Measurements from ENCODE around the gene DAGLB.
"Not testable (repeated sequence)": the region's sequence is repeated elsewhere in the genome, so short reads cannot be mapped to it uniquely, and the experiment has no call there.

The DAGLB gene

DNA sequence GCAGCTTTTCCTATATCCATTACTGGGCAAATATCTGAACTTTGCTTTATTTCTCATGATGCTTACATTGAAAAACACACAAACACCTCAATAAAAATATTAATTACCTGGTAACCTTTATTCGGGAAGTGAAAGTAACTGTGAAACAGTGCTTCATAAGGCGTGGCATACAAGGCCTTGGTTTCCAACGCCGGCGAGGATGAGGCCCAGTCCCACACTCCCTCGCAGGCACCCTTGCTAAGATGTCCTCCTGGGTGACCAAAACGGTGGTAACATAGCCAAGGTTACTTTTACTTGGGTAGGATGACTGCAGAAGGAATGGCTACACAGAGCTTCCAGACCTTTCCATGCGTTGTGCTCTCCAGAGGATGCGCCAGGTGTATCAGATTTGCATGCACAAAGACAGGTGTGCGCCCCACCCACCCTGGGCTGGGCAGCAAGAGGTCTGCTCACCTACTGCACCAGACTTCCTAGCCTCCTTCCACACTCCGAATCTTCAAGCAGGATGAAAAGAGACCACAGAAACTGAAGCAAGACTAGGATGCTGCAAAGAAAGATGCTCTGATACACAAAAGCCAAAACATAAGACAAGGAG lies 13.3 kb upstream of the DAGLB start:
- DNase-seq (ENCODE audit: low read depth): no peak

DNA sequence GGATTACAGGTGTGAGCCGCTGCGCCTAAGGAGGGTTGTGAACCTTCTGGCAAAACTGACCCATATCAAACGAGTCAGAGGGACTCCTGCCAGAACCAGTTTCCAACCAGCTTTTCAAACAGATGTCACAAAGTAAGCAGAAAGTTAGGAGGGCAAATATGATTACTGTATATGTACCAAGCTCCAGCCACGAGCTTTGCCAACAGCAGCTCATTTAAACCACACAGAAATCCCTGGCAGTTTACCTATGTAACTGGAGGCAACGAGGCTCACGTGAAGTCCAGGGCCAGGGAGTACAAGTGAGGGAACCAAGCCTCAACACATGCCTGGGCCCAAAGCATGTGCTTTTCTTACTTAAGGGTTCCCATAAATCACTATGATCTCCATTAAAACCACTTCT lies 12.5 kb upstream of the DAGLB start:
- DNase-seq (ENCODE audit: low read depth): no peak

DNA sequence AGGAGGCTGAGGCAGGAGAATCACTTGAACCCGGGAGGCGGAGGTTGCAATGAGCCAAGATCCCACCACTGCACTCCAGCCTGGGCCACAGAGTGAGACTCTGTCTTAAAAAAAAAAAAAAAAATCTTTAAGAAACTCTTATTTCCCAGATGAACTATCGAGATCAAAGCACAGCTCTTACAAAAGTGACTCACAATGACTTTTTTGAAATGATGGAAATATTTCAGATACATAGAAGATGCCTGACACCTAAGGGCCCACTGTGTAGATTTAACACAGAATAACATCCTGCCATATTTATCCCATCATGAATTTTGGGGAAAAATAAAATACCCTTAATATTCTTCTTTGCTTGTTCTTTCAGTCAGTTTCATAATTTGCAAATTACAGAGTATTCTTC lies 10.9 kb upstream of the DAGLB start:
- DNase-seq (ENCODE audit: low read depth): not testable (repeated sequence)

DNA sequence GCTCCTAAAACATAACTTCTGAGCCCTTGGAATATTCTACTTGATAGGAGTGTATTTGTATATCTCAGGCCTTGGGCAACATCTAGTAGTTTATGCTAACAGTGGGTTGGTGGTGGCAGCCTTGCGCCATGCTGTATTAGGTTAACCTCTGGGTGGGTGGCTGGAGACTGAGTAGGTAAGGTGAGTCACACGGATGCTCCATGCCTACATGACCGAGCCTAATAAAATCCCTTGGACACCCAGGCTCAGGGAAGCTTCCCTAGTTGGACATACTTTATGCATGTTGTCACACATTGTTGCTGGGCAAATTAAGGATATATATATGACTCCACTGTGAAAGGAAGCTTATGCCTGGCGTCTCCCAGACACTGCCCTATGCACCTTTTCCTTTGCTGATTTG lies 6.0 kb upstream of the DAGLB start:
- peak; percentile 61 for DNase-seq (ENCODE audit: low read depth)

DNA sequence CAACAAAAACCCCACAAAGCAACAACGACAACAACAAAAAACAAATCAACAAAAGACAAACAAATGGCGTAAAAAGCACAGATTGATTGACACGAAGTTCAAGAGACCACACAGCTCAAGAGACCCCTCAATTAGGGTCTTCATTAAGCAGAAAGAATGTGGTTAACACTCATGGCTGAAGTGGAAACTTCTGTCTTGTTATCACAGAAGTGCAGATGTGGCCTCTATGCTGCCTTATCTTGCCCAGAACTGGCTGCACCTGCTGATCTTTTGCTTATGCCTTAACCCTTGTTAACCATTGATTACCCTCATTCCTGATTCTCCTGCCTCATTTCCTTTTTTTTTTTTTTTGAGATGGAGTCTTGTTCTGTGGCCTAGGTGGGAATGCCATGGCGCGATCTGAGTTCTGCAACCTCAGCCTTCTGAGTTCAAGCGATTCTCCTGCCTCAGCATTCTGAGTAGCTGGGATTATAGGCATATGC lies 3.5 kb upstream of the DAGLB start:
- DNase-seq (ENCODE audit: low read depth): no peak

DNA sequence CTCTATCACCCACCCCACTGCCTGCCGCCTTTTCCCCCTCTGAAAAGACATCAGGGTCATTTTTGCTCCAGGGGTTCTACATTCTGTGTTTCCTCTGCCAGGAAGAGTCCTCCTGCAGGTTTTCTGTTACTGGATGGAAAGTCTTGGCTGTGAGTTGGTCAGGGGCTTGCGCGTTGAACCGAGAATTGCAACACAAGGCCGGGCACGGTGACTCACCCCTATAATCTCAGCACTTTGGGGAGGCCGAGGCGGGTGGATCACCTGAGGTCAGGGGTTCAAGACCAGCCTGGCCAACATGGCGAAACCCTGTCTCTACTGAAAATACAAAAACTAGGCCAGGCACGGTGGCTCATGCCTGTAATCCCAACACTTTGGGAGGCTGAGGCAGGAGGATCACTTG lies 2.8 kb upstream of the DAGLB start:
- not testable (repeated sequence) for DNase-seq (ENCODE audit: low read depth)

DNA sequence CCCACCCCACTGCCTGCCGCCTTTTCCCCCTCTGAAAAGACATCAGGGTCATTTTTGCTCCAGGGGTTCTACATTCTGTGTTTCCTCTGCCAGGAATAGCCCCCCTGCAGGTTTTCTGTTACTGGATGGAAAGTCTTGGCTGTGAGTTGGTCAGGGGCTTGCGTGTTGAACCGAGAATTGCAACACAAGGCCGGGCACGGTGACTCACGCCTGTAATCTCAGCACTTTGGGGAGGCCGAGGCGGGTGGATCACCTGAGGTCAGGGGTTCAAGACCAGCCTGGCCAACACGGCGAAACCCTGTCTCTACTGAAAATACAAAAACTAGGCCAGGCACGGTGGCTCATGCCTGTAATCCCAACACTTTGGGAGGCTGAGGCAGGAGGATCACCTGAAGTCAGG lies 2.1 kb upstream of the DAGLB start:
- not testable (repeated sequence) for DNase-seq (ENCODE audit: low read depth)

DNA sequence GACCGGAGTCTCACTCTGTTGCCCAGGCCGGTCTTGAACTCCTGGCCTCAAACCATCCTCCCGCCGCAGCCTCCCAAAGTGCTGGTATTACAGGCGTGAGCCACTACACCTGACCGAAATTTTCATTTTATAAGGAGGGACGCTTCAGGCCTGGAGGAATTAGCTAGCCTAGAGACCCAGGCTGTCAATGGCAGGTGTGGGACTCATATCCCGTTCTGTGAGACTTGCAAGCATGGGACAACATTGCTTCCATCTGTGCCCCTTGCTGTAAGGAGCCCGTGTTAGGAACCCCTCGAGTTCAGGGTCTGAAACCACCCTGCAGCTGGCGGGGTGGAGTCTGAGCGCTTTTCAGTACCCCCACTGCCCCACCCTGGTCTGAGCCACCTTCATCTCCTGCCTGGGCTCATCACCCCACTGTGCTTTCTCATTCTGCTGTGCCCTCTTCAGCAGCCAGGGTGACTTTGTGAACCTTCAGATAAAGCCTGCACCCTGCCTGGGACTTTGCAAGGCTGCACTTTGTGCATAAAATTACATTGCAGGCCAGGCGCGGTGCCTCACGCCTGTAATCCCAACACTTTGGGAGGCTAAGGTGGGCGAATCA lies 1.3 kb upstream of the DAGLB start:
- no peak for DNase-seq (ENCODE audit: low read depth)

DNA sequence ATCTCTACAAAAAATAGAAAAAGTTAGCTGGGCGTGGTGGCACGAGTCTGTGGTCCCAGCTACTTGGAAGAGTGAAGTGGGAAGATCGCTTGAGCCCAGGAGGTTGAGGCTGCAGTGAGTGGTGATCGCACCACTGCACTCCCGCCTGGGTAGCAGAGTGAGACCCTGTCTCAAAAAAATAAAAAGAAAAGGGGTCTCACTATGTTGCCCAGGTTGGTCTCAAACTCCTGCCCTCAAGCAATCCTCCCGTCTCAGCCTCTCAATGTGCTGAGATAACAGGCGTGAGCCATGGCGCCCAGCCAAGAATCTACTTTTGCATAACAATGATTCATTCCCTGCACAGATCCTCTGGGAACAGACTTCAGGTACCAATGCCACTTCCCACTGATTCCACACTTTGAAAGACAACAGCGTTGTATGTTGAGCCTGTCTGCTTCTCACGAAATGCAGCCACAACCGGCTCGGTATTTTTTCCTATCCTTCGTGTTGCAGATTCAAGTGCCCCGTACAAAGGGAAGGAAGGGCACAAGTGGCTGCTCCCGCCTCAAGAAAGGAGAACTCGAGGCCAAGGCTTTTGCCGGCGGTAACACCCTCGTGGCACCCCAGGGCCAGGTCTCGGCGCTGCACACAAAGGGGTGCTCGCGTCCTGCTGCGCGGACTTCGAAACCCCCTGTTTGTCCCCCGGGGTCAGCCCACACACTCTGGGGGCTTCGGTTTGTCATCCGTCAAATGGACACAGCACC lies 745 bp downstream of the DAGLB start:
- peak; percentile 79 for DNase-seq (ENCODE audit: low read depth)

DNA sequence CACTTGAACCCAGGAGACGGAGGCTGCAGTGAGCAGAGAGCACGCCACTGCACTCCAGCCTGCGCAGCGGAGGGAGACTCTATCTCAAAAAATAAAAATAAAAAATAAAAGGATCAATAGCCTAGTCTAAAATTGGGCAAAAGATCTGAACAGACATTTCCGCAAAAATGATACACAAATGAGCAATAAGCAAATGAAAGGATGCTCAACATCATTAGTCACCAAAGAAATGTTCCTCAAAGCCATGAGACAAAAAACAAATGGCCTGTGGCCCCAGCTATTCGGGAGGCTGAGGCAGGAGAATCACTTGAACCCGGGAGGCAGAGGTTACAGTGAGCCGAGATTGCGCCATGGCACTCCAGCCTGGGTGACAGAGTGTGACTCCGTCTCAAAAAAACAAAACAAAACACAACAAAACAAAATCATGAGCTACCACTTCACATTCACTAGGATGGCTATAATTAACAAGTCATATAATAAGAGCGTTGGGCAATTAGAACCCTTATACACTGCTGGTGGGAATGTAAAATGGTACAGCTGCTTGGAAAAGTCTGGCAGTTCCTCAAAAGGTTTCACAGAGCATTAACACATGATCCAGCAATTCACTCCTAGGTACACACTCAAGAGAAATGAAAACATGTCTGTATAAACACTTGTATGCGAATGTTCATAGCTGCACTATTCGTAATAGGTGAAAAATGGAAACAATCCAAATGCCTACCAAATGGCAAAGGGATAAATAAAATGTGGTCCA lies 3.1 kb downstream of the DAGLB start:
- no peak for DNase-seq (ENCODE audit: low read depth)

DNA sequence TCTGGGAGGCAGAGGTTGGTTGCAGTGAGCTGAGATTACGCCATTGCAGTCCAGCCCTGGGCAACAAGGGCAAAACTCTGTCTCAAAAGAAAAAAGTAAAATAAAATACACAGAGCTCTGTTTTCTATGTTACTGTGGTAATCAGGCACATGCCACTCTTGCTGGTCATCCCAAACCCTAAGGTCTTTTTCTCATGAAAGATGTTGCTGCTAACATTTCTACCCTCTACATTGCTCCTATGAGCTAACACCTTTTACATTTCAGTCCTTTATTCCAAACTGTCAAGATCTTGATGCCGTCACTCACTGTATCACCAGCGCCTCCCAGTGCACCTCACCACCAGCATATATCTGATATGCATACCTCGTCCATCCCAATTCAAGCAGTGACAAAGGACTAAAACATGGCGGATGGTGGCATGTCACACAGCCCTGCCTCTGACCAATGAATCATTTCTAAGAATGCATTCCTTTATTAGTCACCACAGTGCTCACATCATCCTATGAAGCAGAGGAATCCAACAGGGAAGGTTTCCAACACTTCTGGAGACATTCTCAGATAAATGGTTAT lies 4.3 kb downstream of the DAGLB start:
- DNase-seq (ENCODE audit: low read depth): peak; percentile 91

DNA sequence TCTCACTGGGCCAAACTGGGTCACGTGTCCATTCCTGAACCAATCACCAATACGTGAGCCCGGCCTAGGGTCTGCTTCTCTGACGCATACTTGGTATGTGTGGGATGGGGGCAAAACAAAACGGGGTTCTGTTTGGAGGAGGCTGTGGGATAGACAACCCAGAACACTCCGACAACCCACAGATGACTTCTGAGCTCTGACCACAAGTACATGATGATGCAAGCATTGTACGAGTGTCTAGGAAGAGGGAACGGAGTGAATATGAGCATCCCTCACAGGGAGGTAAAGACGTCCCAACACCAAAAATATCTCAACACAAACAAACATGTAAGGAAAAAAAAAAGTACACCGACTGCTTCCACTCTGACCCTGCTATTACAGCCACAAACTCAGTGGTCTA lies 5.6 kb downstream of the DAGLB start:
- DNase-seq (ENCODE audit: low read depth): no peak

DNA sequence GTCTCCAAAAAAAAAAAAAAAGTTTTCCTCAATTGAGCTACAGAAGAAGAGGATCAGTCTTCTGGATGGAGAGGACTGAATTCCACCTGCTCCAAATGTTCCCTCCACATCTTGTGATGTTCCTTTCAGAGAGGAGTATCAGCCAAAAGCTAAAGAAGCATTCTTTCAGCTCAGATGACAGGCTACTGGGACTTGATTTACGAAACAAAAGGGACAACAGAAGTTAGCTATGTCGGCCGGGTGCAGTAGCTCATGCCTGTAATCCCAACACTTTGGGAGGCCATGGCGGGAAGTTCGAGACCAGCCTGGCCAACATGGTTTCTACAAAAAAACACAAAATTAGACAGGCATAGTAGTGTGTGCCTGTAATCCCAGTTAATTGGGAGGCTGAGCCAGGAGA lies 7.4 kb downstream of the DAGLB start:
- no peak for DNase-seq (ENCODE audit: low read depth)

DNA sequence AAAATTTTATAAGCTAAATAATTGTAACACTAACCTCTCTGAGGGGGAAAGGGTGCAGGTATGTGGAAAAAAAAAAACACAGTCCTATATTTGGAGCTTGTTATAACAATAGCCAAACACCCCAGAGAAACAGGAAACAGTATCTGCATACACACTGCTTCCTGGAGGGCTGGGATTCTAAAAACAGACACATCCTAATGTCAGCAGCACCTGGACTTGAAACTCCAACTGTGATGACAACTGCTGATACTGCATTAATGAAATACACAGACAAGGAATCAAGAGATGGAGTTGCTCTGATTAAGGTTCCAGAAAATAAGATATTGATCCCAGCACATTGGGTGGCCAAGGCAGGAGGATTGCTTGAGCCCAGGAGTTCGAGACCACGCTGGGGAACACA lies 9.3 kb downstream of the DAGLB start:
- DNase-seq (ENCODE audit: low read depth): no peak

DNA sequence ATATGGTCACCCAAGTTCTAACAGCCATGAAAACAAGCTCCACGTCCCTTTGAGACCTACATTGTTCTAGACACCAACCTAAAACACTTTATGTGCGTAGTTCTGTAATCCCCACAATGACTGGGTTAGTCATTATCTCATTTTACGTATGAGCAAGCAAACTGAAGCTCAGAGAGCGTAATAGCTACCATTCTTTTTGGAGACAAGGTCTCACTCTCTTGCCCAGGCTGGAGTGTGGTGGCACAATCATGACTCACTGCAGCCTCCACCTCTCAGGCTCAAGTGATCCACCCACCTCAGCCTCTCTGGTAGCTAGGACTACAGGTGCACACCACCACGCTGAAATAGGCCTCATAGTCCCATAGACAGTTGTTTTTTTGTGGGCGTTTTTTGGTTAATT lies 10.5 kb downstream of the DAGLB start:
- no peak for DNase-seq (ENCODE audit: low read depth)

DNA sequence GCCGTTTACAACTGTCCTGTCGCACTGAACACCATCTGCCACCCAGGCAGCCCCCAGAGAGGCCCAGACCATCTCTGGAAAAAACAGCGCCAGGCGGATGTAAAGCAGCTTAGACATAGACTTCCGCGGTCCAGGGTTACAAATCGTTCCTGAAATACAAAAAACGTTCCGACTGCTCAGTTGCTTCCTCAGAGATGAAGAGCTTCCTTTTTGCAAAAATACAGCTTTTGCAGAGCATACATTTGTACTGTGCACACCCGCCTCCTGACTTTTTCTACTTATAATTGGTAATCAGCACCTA lies 11.4 kb downstream of the DAGLB start:
- no peak for DNase-seq (ENCODE audit: low read depth)

DNA sequence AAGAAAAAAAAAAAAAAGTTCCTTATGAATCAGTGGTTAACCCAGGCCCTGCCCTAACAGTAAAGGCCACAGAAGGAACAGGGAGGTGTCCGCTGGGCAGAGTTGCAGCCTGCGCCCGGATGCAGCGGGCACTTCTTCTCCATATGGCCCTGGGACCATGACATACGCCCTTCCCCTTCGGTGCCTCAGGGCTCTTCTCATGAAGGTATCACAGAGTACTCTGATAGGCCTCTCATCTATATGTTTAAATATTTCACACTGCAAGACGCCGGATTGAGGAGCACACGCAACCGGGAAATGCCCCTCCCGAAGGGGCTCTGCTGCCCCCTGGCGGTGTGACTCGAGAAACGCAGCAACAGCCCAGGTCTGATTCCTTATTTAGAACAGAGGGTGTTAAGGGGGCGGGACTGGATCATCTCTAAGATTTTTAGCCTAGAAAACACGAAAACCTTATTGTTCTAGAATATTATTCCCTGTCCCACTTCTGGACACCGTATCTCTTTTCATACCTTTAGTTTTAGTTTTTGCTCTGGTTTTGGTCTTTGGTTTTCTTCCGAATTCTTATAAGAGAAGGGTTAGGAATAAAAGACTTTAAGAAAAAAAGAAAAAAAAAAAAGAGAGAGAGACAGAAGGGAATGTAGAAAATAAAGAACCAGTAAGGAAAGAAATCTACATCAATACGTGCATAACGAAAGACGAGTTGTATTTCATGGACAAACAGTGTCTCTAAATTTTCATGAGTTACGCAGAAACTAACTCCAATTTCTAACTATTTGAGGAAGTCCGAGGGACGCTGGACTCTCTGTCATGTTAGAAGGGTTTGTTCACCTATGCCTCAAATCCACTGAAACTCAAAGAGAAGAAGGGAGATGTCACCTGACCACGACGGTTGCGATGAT lies 12.0 kb downstream of the DAGLB start:
- peak; percentile 22 for DNase-seq (ENCODE audit: low read depth)

DNA sequence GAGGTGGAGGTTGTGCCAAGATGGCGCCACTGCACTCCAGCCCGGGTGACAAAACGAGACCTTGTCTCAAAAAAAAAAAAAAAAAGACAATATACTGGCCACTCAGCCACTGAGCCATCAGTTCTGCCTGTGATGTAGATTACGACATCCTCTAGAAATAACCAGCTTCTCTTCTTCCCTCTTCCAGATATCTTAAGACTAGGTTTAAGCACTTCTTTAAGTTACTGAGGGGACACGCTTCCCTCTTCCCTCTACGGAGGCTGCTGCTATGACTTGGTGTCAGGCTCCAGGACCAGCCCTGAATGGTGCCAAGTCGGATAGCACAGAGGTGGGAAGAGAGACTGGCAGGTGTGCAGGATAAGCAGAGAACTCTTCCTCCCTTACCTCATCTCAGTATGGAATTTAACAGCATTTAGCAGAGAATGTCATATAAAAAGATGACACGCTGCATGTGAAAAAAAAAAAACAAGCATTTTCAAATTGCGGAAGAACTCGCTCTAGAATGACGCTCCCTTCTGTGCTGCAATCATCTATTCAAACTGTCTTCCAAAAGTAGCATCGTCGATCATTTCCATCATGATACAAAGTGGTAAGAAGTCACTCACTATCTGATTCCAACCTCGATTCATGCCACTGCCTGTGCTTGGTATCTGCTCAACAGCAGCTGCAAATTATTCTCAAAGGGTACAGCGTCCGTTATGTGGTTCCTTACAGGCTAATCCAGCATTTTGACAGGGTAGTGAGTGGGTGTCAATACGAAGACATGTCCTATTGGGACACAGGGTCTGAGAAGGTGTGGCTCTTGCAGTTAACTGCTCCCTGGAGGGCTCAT lies 13.8 kb downstream of the DAGLB start:
- no peak for DNase-seq (ENCODE audit: low read depth)

DNA sequence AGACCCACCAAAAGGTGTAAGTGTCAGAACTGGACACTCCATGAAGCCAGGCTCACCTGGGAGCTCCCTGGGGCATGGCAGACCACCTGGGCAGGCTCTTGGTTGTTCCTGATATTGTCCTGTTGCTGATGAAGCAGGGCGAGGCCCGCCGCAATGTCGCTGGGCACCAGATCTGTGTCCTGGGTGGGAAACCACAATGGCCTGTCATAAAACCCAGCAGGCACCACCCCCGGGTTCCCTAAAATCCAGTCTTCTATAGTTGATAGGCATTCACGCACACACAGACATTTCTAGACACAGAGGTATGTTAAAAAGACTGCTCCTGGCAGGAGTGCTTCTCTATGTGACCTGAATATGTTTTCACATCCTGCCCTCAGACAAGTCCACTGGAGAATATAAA lies 15.0 kb downstream of the DAGLB start:
- no peak for DNase-seq (ENCODE audit: low read depth)

DNA sequence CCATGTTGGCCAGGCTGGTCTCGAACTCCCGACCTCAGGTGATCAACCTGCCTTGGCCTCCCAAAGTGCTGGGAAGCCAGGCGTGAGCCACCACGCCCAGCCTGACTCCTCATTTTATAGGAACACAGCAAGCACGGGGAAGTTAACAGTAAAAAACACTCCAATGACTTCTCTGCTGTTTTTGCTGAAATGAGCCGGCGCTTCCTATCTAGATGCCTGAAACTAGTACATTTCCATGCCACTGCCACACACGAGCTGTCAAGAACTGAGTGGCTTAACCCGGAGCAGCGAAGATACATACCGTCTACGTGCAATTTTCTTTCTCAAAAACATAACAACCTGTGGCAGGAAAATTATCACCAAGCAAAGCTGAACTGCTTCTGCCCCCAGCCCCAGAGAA lies 16.8 kb downstream of the DAGLB start:
- DNase-seq (ENCODE audit: low read depth): no peak

All from HS-27A (cell line).